Measurements from ENCODE around the gene CFAP97D2.
"Not testable (repeated sequence)": the region's sequence is repeated elsewhere in the genome, so short reads cannot be mapped to it uniquely, and the experiment has no call there.

Gene CFAP97D2

DNA sequence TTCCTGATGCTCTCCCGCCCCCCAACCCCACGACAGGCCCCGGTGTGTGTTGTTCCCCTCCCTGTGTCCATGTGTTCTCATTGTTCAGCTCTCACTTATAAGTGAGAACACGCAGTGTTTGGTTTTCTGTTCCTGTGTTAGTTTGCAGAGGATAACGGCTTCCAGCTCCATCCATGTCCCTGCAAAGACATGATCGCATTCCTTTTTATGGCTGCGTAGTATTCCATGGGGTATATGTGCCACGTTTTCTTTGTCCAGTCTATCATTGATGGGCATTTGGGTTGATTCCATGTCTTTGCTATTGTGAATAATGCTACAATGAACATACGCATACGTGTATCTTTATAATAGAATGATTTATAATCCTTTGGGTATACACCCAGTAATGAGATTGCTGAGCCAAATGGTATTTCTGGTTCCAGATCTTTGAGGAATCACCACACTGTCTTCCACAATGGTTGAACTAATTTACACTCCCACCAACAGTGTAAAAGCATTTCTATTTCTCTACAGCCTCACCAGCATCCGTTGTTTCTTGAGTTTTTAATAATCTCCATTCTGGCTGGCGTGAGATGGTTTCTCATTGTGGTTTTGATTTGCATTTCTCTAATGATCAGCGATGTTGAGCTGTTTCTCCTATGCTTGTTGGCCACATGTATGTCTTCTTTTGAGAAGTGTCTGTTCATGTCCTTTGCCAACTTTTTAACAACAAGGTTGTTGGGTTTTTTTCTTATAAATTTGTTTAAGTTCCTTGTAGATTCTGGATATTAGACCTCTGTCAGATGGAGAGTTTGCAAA is 20.0 kb upstream of the CFAP97D2 start:
- DNase-seq, result not testable (repeated sequence)

DNA sequence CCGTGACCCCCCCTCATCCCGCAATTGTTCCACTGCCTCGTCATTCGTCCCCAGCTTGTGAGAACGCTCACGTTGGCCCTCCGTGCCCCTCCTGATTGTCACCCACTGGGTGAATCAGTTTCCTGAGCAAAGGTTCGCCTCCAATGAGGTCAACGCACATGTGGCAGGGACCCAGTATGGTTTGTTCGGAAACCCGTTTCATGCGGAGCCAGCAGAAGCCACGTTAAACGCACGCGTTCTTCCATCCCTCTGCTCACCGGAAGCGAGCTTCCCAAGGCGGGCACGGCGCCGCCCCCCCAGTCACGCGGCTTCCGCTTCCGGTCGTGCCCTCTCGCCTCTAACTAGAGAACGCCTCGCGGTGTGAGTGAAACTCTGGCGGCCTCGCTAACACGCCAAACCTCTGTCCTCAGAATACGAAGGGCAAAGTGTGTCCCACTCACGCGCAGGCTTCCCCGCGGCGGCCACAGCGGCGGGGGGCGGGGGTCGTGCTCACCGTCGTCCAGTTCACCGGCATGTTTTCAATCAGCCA is 18.0 kb upstream of the CFAP97D2 start:
- DNase-seq, result peak in 1 of 2 experiments; percentile 36

DNA sequence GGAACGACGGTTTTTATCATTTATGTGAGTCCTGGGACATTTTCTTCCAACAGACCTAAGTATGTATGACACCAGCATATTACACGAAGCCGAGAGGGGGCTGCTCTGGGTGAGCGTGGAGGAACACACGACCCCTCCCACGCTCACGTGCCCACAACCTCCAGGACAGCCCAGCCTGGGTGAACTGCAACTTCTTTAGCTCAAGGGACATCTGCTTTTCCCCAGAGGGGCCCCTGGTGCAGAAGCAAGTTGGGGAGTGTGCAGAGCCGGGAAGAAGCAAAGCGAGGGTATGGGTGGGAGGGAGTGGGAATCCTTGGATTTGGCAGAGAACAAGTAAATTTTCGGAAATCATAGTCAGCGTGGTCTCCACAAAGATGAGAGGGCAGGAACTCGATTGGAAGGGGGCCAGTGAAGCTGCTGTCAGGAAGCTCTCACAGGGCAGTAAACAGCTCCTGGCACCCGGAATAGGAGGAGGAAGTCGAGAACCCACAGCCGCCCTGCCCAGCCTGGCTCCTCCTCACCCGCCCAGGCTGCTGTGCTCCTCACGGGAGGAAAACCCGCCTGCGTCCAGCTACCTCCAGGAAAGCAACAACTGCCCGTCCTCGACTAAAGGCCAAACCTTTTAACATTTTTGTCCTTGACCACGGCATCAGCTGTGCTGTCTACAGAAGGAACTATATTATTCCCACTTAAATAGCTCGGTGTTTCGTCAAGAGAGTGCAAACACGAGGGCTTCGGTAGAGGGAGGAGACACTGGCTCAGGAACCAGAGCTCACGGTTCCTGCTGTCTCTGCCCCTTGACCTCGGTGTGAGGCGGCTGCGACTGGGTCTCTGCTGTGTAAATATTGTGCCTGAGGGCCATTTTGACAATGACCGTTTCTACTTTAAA is 17.2 kb upstream of the CFAP97D2 start:
- peak; percentile 35 to 48 for DNase-seq

DNA sequence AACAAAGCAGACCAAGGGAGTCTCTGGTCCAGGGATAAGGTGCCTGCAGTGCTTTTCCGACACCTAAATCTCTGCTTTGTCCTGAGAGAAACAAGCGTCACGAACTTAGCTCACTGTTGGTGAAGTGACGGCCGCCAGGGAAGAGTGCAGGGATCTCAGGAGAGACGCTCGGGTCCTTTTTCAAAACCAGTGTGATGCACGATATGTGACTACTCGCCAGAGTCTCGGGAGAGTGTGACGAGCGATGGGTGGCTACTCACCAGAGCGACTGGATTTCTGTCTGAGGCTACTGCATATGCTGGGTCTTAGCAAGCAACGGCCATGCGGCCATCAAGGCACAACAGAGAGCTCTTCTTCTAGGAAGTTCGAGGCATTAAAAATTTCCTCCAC is 16.5 kb upstream of the CFAP97D2 start:
- no peak for DNase-seq

DNA sequence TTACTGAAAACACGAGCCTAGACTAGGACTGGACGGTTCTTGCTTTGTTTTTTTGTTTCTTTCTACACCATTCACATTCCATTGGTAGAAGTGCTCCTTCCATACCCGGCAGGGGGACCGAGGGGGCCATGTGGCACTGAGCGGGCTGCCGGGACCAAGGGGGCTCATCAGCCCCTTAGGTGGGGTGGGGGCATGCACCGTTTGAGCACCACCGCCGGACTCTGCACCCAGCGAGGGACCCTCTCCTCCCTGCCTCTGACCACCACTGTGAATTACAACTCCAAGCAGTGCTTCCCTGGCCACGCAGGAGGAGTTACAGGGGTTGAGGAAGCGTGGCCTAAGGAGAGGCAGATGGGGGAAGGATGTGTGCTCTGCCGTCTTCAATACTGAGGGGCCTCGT is 15.0 kb upstream of the CFAP97D2 start:
- no peak for DNase-seq

DNA sequence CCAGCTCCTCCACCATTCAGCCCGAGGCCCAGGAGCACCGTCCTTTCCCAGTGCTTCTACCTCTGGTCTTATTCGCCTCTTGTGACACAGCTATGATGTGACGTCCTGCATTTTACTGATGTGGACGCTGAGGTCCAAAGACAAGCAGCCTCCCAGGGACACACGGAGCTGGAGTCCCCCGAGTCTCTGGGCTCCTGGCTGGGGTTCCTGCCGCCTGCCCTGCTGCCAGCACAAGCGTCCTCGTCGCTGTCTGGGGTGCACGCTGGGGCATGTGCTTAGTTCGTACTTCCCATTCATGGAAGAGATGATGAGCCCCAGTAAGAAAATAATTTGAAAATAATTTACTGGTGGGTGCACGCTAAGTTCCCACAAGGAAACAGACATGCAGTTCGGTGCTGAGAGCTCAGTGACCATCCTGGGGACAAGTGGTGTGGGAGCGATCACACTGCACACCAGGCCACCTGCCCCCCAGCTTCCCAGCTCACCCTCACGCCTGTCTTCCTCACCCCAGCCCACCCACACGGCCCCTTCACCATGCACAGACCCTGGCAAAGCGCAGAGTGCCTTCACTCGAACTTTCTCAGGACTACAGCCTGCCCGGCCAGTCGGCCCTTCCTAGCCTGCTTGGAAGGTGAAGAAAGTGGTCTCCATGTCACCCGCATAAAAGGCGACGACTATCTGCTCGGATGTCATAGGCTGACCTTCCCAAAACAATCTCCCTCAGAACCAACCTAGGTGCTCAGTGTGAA is 14.2 kb upstream of the CFAP97D2 start:
- DNase-seq, result no peak

DNA sequence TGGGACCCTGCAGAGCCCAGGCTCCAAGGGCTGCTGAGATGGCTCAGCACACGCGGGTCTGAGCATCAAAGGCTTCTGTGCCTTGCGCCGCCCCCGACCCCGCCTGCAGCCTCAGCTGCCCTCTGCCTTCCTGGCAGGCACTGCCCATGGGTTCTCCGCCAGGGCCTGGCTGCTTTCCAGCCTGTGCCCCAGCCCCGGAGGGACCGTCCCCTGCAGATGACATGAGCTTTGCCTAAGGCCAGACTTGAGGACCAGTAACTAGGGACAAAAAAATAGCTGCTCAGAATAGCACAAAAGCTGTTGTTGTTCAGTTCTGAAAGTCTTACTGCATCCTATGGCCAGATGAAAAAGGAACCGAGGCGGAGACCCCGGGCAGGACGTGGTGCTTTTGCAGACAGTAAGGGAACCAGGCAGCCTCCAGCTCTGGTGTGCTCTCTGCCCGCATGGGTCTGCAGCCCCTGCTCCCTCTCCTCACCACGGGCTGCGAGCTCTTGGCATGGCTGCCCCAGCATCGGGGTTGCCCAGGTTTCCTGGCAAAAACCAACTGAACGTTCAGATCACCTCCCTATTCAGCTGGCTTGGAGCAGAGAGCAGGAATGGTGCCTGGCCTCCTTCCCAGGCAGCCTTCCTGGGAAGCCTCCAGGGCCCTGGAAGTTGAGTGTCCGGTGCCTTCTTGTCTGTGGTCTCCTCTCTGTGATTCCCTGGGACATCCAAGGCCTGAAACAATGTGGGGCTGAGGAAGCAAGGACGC is 12.5 kb upstream of the CFAP97D2 start:
- no peak for DNase-seq

DNA sequence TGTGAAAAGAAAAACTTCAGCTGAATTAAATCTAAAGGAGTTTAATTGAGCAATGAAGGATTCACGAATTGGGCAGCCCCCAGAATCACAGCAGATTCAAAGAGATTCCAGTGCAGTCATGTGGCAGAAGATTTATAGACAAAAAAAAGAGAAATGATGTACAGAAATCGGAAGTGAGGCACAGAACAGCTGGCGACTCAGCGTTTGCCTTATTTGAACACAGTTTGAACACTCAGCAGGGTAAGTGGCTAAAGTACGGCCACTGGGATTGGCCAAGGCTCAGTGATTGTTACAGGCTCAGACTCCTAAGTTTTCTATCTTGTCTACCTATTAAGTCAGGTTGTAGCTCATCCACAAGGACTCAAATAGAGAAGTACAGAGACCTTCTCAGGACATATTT is 11.6 kb upstream of the CFAP97D2 start:
- no peak for DNase-seq

DNA sequence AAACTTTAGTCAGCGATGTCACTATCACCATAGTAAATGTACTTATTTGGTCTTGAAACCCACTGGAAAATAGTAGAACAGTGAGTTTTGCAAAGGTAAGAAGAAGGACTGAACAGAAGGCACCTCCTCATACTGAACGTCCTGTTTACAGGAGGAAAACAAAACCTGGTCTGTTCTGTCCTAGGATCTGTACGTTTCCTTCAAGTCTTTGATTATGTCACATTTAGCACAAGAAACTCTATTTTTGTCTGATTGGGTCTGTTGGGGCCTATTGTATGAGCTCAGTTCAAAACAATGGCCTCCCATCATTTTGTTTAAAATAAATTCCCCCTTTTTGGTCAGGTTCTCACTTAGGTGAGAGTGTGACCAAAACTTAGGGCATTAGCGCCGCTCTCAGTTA is 11.2 kb upstream of the CFAP97D2 start:
- DNase-seq, result no peak

DNA sequence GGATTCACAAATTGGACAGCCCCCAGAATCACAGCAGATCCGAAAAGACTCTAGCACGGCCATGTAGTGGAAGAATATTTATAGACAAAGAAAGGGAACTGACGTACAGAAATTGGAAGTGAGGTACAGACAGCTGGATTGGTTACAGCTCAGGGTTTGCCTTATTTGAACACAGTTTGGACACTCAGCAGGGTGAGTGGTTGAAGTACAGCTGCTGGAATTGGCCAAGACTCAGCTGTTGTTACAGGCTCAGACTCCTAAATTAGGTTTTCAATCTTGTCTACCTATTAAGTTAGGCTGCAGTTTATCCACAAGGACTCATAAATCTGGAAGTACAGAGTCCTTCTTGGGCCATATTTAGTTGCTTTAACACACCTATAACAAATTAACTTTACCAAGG is 5.8 kb upstream of the CFAP97D2 start:
- DNase-seq, result no peak

DNA sequence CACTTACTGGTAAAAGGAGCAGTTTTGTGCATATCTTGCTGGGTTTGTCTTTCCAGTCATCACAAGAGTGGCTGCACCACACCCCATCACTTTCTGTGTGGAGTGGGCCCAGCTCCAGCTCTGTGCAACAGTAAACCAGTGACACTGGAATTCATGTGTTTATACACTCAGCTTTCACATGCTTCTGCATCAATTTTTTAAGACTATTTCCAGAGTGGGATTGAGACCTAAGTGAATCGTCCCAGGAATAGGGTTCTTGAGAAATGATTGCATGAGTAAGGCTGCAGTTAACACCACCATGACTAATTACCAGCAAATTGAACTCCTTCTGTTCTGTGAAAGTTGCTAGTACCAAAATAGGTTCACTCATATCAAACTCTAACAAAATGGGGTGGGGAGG is 5.3 kb upstream of the CFAP97D2 start:
- no peak for DNase-seq

DNA sequence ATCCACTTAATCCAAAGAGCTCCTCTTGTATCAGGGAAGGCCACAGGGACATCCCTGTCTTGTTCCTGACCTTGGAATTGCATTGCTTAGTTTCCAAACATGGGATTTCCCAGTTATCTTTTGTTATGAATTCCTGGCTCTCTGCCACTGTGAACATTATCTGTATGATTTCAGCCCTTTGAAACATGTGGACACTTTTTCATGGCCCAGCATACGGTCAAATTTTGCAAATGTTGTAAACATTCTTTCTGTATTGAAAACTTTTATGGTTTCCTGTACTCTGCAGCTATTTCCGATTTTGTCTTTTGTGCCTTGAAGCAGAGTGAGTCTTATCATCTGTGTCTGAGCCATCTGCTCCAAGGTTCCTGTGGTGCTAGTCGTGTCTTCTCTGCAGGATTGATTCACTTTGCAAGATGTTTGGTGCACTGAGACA is 4.5 kb upstream of the CFAP97D2 start:
- no peak for DNase-seq

DNA sequence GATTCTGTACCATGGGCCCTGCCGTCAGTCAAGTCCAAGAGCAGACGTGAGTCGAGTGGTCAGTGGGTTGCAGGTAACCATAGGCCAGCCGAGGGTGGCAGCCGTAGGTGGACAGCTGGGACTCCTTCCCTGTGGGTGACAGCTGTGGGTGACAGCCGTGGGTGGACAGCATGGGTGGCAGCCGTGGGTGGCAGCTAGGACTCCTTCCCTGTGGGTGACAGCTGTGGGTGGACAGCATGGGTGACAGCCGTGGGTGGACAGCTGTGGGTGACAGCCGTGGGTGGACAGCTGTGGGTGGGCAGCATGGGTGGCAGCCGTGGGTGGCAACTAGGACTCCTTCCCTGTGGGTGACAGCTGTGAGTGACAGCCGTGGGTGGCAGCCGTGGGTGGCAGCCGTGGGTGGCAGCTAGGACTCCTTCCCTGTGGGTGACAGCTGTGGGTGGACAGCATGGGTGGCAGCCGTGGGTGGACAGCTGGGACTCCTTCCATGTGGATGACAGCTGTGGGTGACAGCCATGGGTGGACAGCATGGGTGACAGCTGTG is 2.6 kb upstream of the CFAP97D2 start:
- not testable (repeated sequence) for DNase-seq

DNA sequence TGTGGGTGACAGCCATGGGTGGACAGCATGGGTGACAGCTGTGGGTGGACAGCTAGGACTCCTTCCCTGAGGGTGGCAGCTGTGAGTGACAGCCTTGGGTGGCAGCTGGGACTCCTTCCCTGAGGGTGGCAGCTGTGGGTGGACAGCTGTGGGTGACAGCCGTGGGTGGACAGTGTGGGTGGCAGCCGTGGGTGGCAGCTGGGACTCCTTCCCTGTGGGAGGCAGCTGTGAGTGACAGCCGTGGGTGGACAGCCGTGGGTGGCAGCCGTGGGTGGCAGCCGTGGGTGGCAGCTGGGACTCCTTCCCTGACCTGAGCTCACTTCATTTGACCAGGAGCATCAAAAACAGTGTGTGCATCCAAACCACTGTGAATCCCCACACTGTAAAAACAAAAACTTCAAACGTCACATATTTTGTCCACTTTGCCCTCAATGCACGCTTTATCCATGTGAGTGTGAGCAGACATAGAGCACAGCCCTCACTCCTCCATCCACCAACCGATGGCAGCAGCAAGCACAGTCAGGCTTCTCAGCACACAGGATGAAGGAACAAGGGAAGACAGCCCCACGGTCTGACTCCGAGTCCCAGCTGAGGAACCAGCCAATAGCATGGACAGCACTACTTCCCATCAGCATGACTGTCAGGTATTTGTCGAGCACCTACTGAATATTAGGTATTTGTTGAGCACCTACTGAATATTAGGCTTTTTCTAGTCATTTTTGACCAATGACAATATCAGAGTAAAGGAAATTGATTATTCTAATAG is 1.6 kb upstream of the CFAP97D2 start:
- DNase-seq, result no peak

DNA sequence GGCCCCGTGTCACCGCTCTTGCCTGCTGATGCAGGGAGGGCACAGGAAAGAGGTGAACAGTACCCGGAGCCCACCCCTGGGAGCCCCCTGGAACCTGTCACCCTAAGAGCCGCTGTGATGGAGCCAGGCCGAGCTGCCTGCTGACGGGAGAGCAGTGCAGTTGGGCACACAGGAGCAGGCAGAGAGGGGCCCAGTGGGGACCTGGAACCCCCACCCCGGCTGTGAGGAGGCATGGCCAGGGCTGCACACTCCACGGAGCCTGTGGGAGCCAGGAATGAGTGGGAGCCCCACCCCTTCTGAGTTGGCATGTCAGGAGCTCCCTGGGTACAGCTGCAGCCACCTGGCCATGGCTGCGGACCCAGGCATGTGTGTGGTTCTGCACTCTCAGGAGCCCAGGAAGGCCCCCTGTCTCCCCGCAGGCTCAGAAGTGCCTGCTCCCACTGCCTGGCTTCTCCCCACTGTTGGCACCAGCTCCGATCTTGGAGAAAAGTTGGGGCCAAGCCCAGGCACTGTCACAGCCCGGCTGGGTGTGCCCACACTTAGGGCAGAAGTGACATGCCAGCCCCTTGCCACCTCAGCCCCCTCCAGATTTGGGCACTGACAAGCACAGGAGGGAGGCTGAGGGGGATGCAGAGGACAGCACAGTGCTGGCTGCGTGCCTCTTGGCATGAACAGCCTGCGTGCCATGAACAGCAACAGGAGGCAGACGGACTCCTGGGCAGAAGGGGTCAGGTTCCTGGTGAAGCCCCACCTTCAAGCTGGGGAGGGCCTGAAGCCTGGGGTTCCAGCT is 6.3 kb downstream of the CFAP97D2 start:
- DNase-seq, result no peak

DNA sequence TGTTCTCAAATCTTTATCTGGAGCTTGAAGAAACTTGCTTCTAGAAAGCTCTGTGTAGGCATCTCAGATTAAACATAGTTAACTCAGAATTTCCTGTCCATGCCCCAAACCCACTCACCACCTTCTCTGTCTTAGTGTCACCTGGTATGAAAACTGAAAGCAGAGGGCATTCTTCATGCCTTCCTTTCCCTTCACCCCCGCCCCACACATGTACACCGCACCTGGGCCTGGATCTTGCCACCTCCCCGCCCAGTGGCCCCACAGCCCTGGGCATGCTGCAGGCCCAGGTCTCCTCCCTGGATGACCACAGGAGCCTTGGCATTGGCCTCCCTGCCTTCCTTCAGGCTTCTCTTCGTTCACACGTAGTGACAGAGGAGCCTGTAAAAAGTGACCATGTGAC is 15.8 kb downstream of the CFAP97D2 start:
- DNase-seq, result peak in 1 of 2 experiments; percentile 20

DNA sequence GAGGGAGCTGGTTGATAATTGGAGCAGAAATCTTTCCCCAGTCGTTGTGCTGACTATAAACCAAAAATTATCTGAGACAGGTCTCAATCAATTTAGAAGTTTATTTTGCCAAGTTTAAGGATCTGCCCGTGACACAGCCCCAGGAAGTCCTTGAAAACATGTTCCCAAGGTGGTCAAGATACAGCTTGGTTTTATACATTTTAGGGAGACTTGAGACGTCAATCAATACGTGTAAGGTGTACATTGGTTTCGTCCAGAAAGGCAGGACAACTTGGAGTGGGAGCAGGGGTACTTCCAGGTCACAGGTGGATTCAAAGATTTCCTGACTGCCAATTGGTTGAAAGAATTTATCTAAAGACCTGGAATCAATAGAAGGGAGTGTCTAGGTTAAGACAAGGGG is 17.6 kb downstream of the CFAP97D2 start:
- DNase-seq, result no peak

DNA sequence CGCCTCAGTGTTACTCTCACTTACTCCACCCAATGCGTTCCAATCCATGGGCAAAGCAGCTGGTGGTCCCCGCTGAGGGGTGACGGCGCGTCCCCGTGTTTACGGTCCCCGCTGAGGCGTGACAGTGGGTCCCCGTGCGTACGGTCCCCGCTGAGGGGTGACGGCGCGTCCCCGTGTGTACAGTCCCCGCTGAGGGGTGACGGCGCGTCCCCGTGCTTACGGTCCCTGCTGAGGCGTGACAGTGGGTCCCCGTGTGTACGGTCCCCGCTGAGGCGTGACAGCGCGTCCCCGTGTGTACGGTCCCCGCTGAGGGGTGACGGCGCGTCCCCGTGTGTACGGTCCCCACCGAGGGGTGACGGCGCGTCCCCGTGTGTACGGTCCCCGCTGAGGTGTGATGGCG is 19.5 kb downstream of the CFAP97D2 start:
- no peak for DNase-seq

DNA sequence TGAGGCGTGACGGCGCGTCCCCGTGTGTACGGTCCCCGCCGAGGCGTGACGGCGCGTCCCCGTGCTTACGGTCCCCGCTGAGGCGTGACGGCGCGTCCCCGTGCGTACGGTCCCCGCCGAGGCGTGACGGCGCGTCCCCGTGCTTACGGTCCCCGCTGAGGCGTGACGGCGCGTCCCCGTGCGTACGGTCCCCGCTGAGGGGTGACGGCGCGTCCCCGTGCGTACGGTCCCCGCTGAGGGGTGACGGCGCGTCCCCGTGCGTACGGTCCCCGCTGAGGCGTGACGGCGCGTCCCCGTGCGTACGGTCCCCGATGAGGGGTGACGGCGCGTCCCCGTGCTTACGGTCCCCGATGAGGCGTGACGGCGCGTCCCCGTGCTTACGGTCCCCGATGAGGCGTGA is 20.5 kb downstream of the CFAP97D2 start:
- not testable (repeated sequence) for DNase-seq

DNA sequence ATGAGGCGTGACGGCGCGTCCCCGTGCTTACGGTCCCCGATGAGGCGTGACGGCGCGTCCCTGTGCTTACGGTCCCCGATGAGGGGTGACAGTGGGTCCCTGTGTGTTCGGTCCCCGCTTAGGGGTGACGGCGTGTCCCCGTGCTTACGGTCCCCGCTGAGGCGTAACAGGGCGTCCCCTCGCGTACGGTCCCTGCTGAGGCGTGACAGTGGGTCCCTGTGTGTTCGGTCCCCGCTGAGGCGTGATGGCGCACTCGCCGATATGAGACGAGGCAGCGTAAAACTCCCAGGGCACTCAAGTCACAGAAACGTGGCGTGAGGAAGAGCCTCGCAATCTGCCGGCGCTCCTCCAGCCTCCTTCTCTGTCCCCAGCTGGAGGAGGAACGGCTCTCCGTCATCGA is 20.9 kb downstream of the CFAP97D2 start:
- no peak for DNase-seq

All from activated CD4-positive, alpha-beta T cell treated with anti-CD3 and anti-CD28 coated beads, Interleukin-2, amount 50 U/mL, for 48 hours (primary cell).